ENCODE results near the gene CCNI2.

GRCh38 chr5:132772291-132773070 lies 25.3 kb downstream of the CCNI2 start:
- no peak for TF ChIP-seq POLR2A (IDR thresholded peaks at IDR 0.05)
- no peak for TF ChIP-seq CTCF (IDR thresholded peaks at IDR 0.05)

All from uterus (tissue), 2 donors.